Vagina (tissue), 2 donors: ENCODE results near the gene PNPLA1. TPM values are rescaled to one million over a fixed set of nuclear protein-coding genes. Genes with fewer than 3 reads are reported as not detected.

Source experiments
- DNase-seq, 2 donors: peaks; one replicate each; pipeline ENCODE4 v3.0.0-alpha.2; 2017; ENCODE audit errors: extremely low spot score in 2 of 2
- H3K27ac ChIP-seq: fragments of 200-600 bp; sonication (generic); one replicate; pipeline ENCODE4 v1.5.1; 2019
- H3K27me3 ChIP-seq: fragments of 200-600 bp; sonication (generic); one replicate; pipeline ENCODE4 v1.5.1; 2019
- H3K36me3 ChIP-seq, 2 donors: fragments of 200-600 bp; sonication (generic); one replicate each; pipeline ENCODE4 v1.5.1; 2017 to 2019
- H3K4me1 ChIP-seq: fragments of 200-600 bp; sonication (generic); one replicate; pipeline ENCODE4 v1.5.1; 2019
- H3K4me3 ChIP-seq, 2 donors: fragments of 200-600 bp; sonication (generic); 1 replicate in 1 of 2; 2 replicates in 1 of 2; pipeline ENCODE4 v1.5.1; 2016 to 2019
- H3K9me3 ChIP-seq: fragments of 200-600 bp; sonication (generic); one replicate; pipeline ENCODE4 v1.5.1; 2019
- CTCF ChIP-seq, 3 experiments: fragments of 450-650 bp in 2 of 3; fragments of 200-600 bp in 1 of 3; sonication (generic) in 1 of 3; IDR thresholded peaks; one replicate each; pipeline ENCODE4 v1.5.1; 2017 to 2019; ENCODE audit warnings: antibody characterized with exemption in 3 of 3, mild to moderate bottlenecking in 2 of 3, moderate library complexity in 2 of 3
- POLR2A ChIP-seq, 2 donors: fragments of 450-650 bp; IDR thresholded peaks; one replicate each; pipeline ENCODE4 v1.6.1; 2017; ENCODE audit warnings: antibody characterized with exemption in 2 of 2, mild to moderate bottlenecking in 2 of 2, moderate library complexity in 2 of 2
- POLR2AphosphoS5 ChIP-seq, 2 donors: sonication (generic); formaldehyde crosslinking; IDR thresholded peaks; one replicate each; pipeline ENCODE4 v1.9.0; 2017; ENCODE audit warnings: antibody characterized with exemption in 2 of 2, mild to moderate bottlenecking in 2 of 2, low read depth in 1 of 2; ENCODE audit not compliant: insufficient read depth in 1 of 2
- intact Hi-C: fragments of 100-400 bp; cut with DNase I; formaldehyde crosslinking; loops from one replicate; pipeline ENCODE4 v1.15.1; 2023
- total RNA-seq: library from RNA; depleted of rRNA; stranded (reverse); fragments of >200 nt; gene quantifications from one replicate; pipeline ENCODE4 v1.2.3, GENCODE V29; 2016

The PNPLA1 gene
- total RNA-seq, 1 donor from 2014 or later = not detected

DNA sequence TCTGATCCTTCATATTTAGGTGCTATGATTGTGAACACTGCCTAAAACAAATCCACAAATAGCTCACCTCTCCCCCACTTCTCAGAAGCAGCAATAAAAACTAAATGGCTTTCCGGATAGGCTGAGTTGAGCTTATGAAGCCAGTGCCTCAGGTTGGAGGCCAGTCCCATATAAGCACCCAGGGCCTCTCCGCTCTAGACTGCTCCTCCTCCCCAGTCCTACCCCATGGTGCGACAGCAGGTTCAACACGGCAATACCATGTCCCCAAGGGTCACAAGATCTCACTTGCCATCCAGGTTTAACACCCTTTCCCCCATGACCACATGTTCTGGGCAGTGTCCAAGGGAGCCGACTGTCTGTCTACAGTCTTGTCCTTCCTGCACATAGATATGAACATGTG, 46.1 kb downstream of the PNPLA1 start:
- no peaks in the 10 kb centered on the region for H3K9me3 ChIP-seq
- H3K4me3 ChIP-seq = no peak overlapping the region
- no peak overlapping the region for H3K27ac ChIP-seq
- no peak for TF ChIP-seq POLR2A (IDR thresholded peaks at IDR 0.05)
- TF ChIP-seq CTCF (IDR thresholded peaks at IDR 0.05) = no peak
- no peak for TF ChIP-seq POLR2AphosphoS5 (IDR thresholded peaks at IDR 0.05; ENCODE audit: insufficient read depth in 1 of 2, low read depth in 1 of 2)
- intact Hi-C loops = no loop called here
- no peaks in the 10 kb centered on the region for H3K36me3 ChIP-seq
- no peak for DNase-seq
- no peaks in the 10 kb centered on the region for H3K27me3 ChIP-seq
- H3K4me1 ChIP-seq = no peaks in the 10 kb centered on the region

DNA sequence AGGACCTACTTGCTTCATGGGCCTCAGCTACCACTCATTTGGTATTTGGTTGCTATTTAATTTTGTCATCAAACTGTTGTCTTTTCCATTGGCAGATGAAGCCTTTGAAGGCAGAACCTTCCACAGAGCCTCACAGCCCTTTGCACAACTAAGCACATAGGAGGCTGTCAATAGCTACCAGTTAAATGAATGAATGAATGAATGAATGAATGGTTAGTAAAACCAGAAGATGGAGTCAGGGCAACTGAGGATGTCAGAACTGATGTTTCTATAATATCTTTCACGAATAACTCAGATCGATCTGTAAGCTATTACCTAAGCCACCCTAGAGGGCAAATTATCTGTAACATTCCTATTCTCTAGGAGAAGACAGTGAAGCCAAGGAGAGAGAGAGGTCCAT, 47.8 kb downstream of the PNPLA1 start:
- no peaks in the 10 kb centered on the region for H3K27me3 ChIP-seq
- DNase-seq = no peak
- no peaks in the 10 kb centered on the region for H3K9me3 ChIP-seq
- H3K4me3 ChIP-seq = no peak overlapping the region
- H3K27ac ChIP-seq = no peak overlapping the region
- H3K4me1 ChIP-seq = no peaks in the 10 kb centered on the region
- TF ChIP-seq POLR2A (IDR thresholded peaks at IDR 0.05) = no peak
- TF ChIP-seq CTCF (IDR thresholded peaks at IDR 0.05) = no peak
- no peak for TF ChIP-seq POLR2AphosphoS5 (IDR thresholded peaks at IDR 0.05; ENCODE audit: insufficient read depth in 1 of 2, low read depth in 1 of 2)
- intact Hi-C loops = no loop called here
- H3K36me3 ChIP-seq = no peaks in the 10 kb centered on the region

DNA sequence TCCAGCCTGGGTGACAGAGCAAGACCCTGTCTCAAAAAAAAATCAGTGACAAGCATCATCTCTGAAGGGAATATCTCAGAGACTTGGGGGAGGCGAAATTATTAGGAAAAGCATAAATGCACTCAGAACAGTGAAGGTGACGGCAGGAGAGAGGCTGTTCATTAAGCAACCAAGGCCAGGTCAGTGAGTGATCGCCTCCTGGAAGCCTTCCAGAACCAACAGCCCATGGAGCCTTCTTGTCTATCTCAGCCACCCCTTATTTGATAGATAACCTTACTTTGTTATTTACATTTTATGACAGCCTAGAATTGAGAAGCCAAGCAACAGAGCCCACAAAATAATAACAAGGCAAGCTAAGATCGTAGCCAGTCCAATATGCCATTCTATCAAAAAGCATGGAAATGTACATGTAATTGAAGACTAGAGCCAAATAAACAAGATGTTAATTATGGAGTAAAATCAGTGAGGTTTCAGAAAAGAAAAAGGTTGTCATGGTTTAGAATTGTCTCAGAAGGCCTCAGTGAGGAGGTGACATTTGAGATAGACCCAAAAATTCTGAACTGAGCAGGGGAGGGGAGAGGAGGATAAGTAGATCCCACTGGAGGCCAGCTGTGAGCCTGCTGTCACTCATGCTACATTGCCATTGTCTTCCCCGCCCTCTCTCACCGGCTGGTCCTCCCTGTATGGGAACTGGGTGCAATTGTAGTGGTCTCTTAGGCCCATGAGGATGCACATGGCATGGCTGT, 49.0 kb downstream of the PNPLA1 start:
- TF ChIP-seq POLR2AphosphoS5 (IDR thresholded peaks at IDR 0.05; ENCODE audit: insufficient read depth in 1 of 2, low read depth in 1 of 2) (no peak), CTCF (IDR thresholded peaks at IDR 0.05) (no peak), POLR2A (IDR thresholded peaks at IDR 0.05) (no peak)
- Histone ChIP-seq H3K27me3 (no peaks in the 10 kb centered on the region), H3K9me3 (no peaks in the 10 kb centered on the region), H3K4me3 (no peak overlapping the region), H3K4me1 (no peaks in the 10 kb centered on the region), H3K27ac (no peak overlapping the region), H3K36me3 (no peaks in the 10 kb centered on the region)
- intact Hi-C loops = no loop called here
- no peak for DNase-seq

DNA sequence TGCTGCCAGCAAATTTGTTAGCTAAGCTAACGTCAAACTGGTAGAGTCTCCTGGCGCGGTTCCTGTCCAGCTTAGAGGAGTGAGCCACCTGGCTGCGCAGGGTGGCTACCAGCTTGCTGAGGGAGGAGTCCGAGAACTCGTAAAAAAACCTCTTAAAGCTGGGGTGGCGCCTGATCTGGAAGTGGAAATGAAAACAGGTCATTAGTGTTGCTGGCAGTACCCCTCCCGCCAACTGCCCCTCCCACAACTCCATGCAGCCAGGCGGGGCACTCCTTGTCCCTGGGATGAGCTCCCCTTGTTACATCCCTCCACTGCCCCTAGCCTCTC, 49.5 kb downstream of the PNPLA1 start:
- H3K27ac ChIP-seq = no peak overlapping the region
- TF ChIP-seq POLR2AphosphoS5 (IDR thresholded peaks at IDR 0.05; ENCODE audit: insufficient read depth in 1 of 2, low read depth in 1 of 2) = no peak
- no peak for TF ChIP-seq POLR2A (IDR thresholded peaks at IDR 0.05)
- DNase-seq = no peak
- intact Hi-C loops = no loop called here
- no peak overlapping the region for H3K4me3 ChIP-seq
- no peaks in the 10 kb centered on the region for H3K36me3 ChIP-seq
- H3K9me3 ChIP-seq = no peaks in the 10 kb centered on the region
- H3K4me1 ChIP-seq = no peaks in the 10 kb centered on the region
- H3K27me3 ChIP-seq = no peaks in the 10 kb centered on the region

GRCh38 chr6:36319821-36320220, 50.0 kb downstream of the PNPLA1 start:
- H3K27ac ChIP-seq = no peak overlapping the region
- H3K9me3 ChIP-seq = no peaks in the 10 kb centered on the region
- H3K4me3 ChIP-seq = no peak overlapping the region
- H3K27me3 ChIP-seq = no peaks in the 10 kb centered on the region
- DNase-seq = no peak
- TF ChIP-seq POLR2A (IDR thresholded peaks at IDR 0.05) (no peak), CTCF (IDR thresholded peaks at IDR 0.05) (no peak), POLR2AphosphoS5 (IDR thresholded peaks at IDR 0.05; ENCODE audit: insufficient read depth in 1 of 2, low read depth in 1 of 2) (no peak)
- H3K4me1 ChIP-seq = no peaks in the 10 kb centered on the region
- no peaks in the 10 kb centered on the region for H3K36me3 ChIP-seq
- intact Hi-C loops = no loop called here
